Measurements from ENCODE around the gene BANP.

Gene BANP

GRCh38 chr16:88048985-88049384 is 97.8 kb downstream of the BANP start:
- Histone ChIP-seq H4K12ac (ENCODE audit: low read depth, low read length) (no peak overlapping the region), H3K14ac (ENCODE audit: low read length) (no peak overlapping the region), H2AK5ac (ENCODE audit: low read length) (no peak overlapping the region), H3K4me3 (ENCODE audit: low read depth, low read length) (no peak overlapping the region), H3K36me3 (ENCODE audit: control insufficient read depth in 1 of 2, insufficient read depth in 2 of 2, low read length in 2 of 2) (peaks cover 26 to 31% of the 10 kb centered on the region in 2 experiments), H3K18ac (ENCODE audit: low read length) (no peak overlapping the region), H3K4ac (ENCODE audit: low read depth, low read length) (no peak overlapping the region), H3K9me3 (ENCODE audit: insufficient read depth, low read depth, low read length) (no peaks in the 10 kb centered on the region), H4K91ac (ENCODE audit: low read depth, low read length) (no peak overlapping the region), H2BK120ac (ENCODE audit: insufficient read depth, low read length, poor library complexity) (no peak overlapping the region), H3K79me2 (ENCODE audit: control insufficient read depth, insufficient read depth, low read length, poor library complexity) (no peaks in the 10 kb centered on the region), H3K27ac (ENCODE audit: low read depth, low read length) (peak overlapping the region; percentile 12), H2BK5ac (ENCODE audit: low read depth, low read length, poor library complexity) (no peak overlapping the region), H4K8ac (ENCODE audit: low read depth, low read length) (no peak overlapping the region), H2BK12ac (ENCODE audit: low read length) (no peak overlapping the region), H3K27me3 (ENCODE audit: insufficient read depth, low read length) (no peaks in the 10 kb centered on the region), H3K79me1 (ENCODE audit: low read length) (no peaks in the 10 kb centered on the region), H3K23ac (ENCODE audit: low read length) (no peak overlapping the region), H3K9ac (ENCODE audit: low read length) (no peak overlapping the region), H3K4me2 (ENCODE audit: low read length) (no peak overlapping the region), H3K4me1 (ENCODE audit: control insufficient read depth in 1 of 2, insufficient read depth in 2 of 2, low read length in 2 of 2) (peaks cover 8 to 9% of the 10 kb centered on the region in 2 experiments), H2AFZ (ENCODE audit: insufficient read depth, low read length, poor library complexity) (no peak overlapping the region)
- no peak for DNase-seq
- WGBS (ENCODE audit: extremely low coverage, insufficient coverage, insufficient read length), result no CpG with 5 or more reads among the region's 15 CpGs

GRCh38 chr16:88049561-88050545 is 98.6 kb downstream of the BANP start:
- H3K23ac ChIP-seq (ENCODE audit: low read length), result no peak overlapping the region
- H2BK5ac ChIP-seq (ENCODE audit: low read depth, low read length, poor library complexity), result no peak overlapping the region
- no peak overlapping the region for H4K12ac ChIP-seq (ENCODE audit: low read depth, low read length)
- DNase-seq, result no peak
- no peak overlapping the region for H3K4me3 ChIP-seq (ENCODE audit: low read depth, low read length)
- H3K79me2 ChIP-seq (ENCODE audit: control insufficient read depth, insufficient read depth, low read length, poor library complexity), result no peaks in the 10 kb centered on the region
- H4K8ac ChIP-seq (ENCODE audit: low read depth, low read length), result no peak overlapping the region
- no peak overlapping the region for H3K4ac ChIP-seq (ENCODE audit: low read depth, low read length)
- no peak overlapping the region for H2AFZ ChIP-seq (ENCODE audit: insufficient read depth, low read length, poor library complexity)
- no peak overlapping the region for H4K91ac ChIP-seq (ENCODE audit: low read depth, low read length)
- peaks cover 26 to 31% of the 10 kb centered on the region in 2 experiments for H3K36me3 ChIP-seq (ENCODE audit: control insufficient read depth in 1 of 2, insufficient read depth in 2 of 2, low read length in 2 of 2)
- no peak overlapping the region for H2AK5ac ChIP-seq (ENCODE audit: low read length)
- H3K9me3 ChIP-seq (ENCODE audit: insufficient read depth, low read depth, low read length), result peaks cover 1% of the 10 kb centered on the region
- H3K9ac ChIP-seq (ENCODE audit: low read length), result no peak overlapping the region
- H3K14ac ChIP-seq (ENCODE audit: low read length), result no peak overlapping the region
- WGBS (ENCODE audit: extremely low coverage, insufficient coverage, insufficient read length), result no CpG with 5 or more reads among the region's 25 CpGs
- H3K4me2 ChIP-seq (ENCODE audit: low read length), result no peak overlapping the region
- H3K18ac ChIP-seq (ENCODE audit: low read length), result no peak overlapping the region
- no peaks in the 10 kb centered on the region for H3K27me3 ChIP-seq (ENCODE audit: insufficient read depth, low read length)
- peaks cover 8 to 9% of the 10 kb centered on the region in 2 experiments for H3K4me1 ChIP-seq (ENCODE audit: control insufficient read depth in 1 of 2, insufficient read depth in 2 of 2, low read length in 2 of 2)
- H2BK120ac ChIP-seq (ENCODE audit: insufficient read depth, low read length, poor library complexity), result no peak overlapping the region
- H3K27ac ChIP-seq (ENCODE audit: low read depth, low read length), result peak overlapping the region; percentile 12
- no peak overlapping the region for H2BK12ac ChIP-seq (ENCODE audit: low read length)
- H3K79me1 ChIP-seq (ENCODE audit: low read length), result no peaks in the 10 kb centered on the region

- Histone ChIP-seq H2BK12ac (ENCODE audit: low read length) (no peak overlapping the region), H2AFZ (ENCODE audit: insufficient read depth, low read length, poor library complexity) (no peak overlapping the region), H3K27ac (ENCODE audit: low read depth, low read length) (no peak overlapping the region), H3K36me3 (ENCODE audit: control insufficient read depth in 1 of 2, insufficient read depth in 2 of 2, low read length in 2 of 2) (peaks cover 17 to 24% of the 10 kb centered on the region in 2 experiments), H3K27me3 (ENCODE audit: insufficient read depth, low read length) (no peaks in the 10 kb centered on the region), H2AK5ac (ENCODE audit: low read length) (no peak overlapping the region), H3K14ac (ENCODE audit: low read length) (no peak overlapping the region), H2BK5ac (ENCODE audit: low read depth, low read length, poor library complexity) (no peak overlapping the region), H3K4ac (ENCODE audit: low read depth, low read length) (no peak overlapping the region), H3K79me1 (ENCODE audit: low read length) (no peaks in the 10 kb centered on the region), H3K4me1 (ENCODE audit: control insufficient read depth in 1 of 2, insufficient read depth in 2 of 2, low read length in 2 of 2) (peaks cover 8 to 9% of the 10 kb centered on the region in 2 experiments), H3K4me2 (ENCODE audit: low read length) (no peak overlapping the region), H3K23ac (ENCODE audit: low read length) (no peak overlapping the region), H4K12ac (ENCODE audit: low read depth, low read length) (no peak overlapping the region), H4K8ac (ENCODE audit: low read depth, low read length) (no peak overlapping the region), H3K9me3 (ENCODE audit: insufficient read depth, low read depth, low read length) (peaks cover 1% of the 10 kb centered on the region), H3K79me2 (ENCODE audit: control insufficient read depth, insufficient read depth, low read length, poor library complexity) (no peaks in the 10 kb centered on the region), H3K4me3 (ENCODE audit: low read depth, low read length) (peak overlapping the region; percentile 16), H4K91ac (ENCODE audit: low read depth, low read length) (no peak overlapping the region), H2BK120ac (ENCODE audit: insufficient read depth, low read length, poor library complexity) (no peak overlapping the region), H3K9ac (ENCODE audit: low read length) (no peak overlapping the region), H3K18ac (ENCODE audit: low read length) (no peak overlapping the region)
- no peak for DNase-seq
- no CpG with 5 or more reads among the region's 22 CpGs for WGBS (ENCODE audit: extremely low coverage, insufficient coverage, insufficient read length)
These were observed 99.9 kb downstream of the BANP start for GRCh38 chr16:88050952-88051660.

GRCh38 chr16:88052661-88053060 is 101.4 kb downstream of the BANP start:
- Histone ChIP-seq H3K4me2 (ENCODE audit: low read length) (no peak overlapping the region), H3K4ac (ENCODE audit: low read depth, low read length) (no peak overlapping the region), H3K27ac (ENCODE audit: low read depth, low read length) (no peak overlapping the region), H3K23ac (ENCODE audit: low read length) (no peak overlapping the region), H3K36me3 (ENCODE audit: control insufficient read depth in 1 of 2, insufficient read depth in 2 of 2, low read length in 2 of 2) (peaks cover 24% of the 10 kb centered on the region in 2 experiments), H2BK12ac (ENCODE audit: low read length) (no peak overlapping the region), H3K79me2 (ENCODE audit: control insufficient read depth, insufficient read depth, low read length, poor library complexity) (no peaks in the 10 kb centered on the region), H4K12ac (ENCODE audit: low read depth, low read length) (no peak overlapping the region), H2AFZ (ENCODE audit: insufficient read depth, low read length, poor library complexity) (no peak overlapping the region), H3K4me1 (ENCODE audit: control insufficient read depth in 1 of 2, insufficient read depth in 2 of 2, low read length in 2 of 2) (peaks cover 8 to 9% of the 10 kb centered on the region in 2 experiments), H3K9me3 (ENCODE audit: insufficient read depth, low read depth, low read length) (peaks cover 1% of the 10 kb centered on the region), H2BK120ac (ENCODE audit: insufficient read depth, low read length, poor library complexity) (no peak overlapping the region), H2AK5ac (ENCODE audit: low read length) (no peak overlapping the region), H2BK5ac (ENCODE audit: low read depth, low read length, poor library complexity) (no peak overlapping the region), H3K4me3 (ENCODE audit: low read depth, low read length) (no peak overlapping the region), H3K14ac (ENCODE audit: low read length) (no peak overlapping the region), H4K91ac (ENCODE audit: low read depth, low read length) (no peak overlapping the region), H3K9ac (ENCODE audit: low read length) (no peak overlapping the region), H3K27me3 (ENCODE audit: insufficient read depth, low read length) (no peaks in the 10 kb centered on the region), H4K8ac (ENCODE audit: low read depth, low read length) (no peak overlapping the region), H3K79me1 (ENCODE audit: low read length) (no peaks in the 10 kb centered on the region), H3K18ac (ENCODE audit: low read length) (no peak overlapping the region)
- WGBS (ENCODE audit: extremely low coverage, insufficient coverage, insufficient read length), result no CpG with 5 or more reads among the region's 2 CpGs
- no peak for DNase-seq

Data from trophoblast cell (in vitro differentiated cells and primary cell).